ENCODE results near the gene STK4. TPM values are rescaled to one million over a fixed set of nuclear protein-coding genes. Genes with fewer than 3 reads are reported as not detected.

STK4 gene
- total RNA-seq, 1 experiment from 2014 or later, result 60.9 TPM

DNA sequence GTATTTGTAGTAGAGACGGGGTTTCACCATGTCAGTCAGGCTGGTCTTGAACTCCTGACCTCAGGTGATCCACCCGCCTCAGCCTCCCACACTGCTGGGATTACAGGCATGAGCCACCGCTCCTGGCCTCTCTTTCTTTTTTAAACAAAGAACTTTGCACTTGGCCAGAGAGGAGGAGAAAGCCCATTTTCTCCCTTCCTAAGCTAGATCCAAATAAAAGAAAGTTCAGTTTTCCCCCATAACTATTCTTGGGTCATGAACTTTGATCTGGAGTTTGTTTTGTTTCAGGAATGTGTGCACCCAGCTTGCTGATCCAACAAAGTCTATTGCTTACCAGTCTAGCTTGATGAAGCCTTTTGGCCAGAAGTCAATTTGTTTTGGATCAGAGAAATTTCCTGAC, 111.2 kb downstream of the STK4 start:
- Histone ChIP-seq H3K27me3 (ENCODE audit: insufficient read depth, low read depth) (no peaks in the 10 kb centered on the region), H3K4me3 (no peak overlapping the region), H3K9me2 (ENCODE audit: insufficient read depth) (no peaks in the 10 kb centered on the region), H3K79me2 (ENCODE audit: low read depth) (no peaks in the 10 kb centered on the region), H3K27ac (no peak overlapping the region), H2AFZ (no peak overlapping the region), H3F3A (ENCODE audit: insufficient read depth, low read depth) (no peaks in the 10 kb centered on the region), H3K9me3 (ENCODE audit: insufficient read depth, low read depth) (no peaks in the 10 kb centered on the region), H3K4me1 (replicated peaks; ENCODE audit: insufficient read depth) (no peaks in the 10 kb centered on the region), H3K4me2 (no peak overlapping the region), H4K20me1 (ENCODE audit: insufficient read depth) (no peaks in the 10 kb centered on the region), H3K36me3 (ENCODE audit: low read depth) (peaks cover 11% of the 10 kb centered on the region; the same call in 1 of the 2 replicates)
- ChIA-PET POLR2A (ENCODE audit: unreplicated experiment) (interaction anchor here (0.9 kb wide), 1 partner anchor 29 kb away, joined by 25 read pairs; no protein-coding TSS in a partner anchor), CTCF (interaction anchor here (0.6 to 0.7 kb wide), 2 partner anchors 28 to 61 kb away, joined by 4 to 5 read pairs; no protein-coding TSS in a partner anchor)
- DNase-seq, result no peak
- TF ChIP-seq, protein P1, sequence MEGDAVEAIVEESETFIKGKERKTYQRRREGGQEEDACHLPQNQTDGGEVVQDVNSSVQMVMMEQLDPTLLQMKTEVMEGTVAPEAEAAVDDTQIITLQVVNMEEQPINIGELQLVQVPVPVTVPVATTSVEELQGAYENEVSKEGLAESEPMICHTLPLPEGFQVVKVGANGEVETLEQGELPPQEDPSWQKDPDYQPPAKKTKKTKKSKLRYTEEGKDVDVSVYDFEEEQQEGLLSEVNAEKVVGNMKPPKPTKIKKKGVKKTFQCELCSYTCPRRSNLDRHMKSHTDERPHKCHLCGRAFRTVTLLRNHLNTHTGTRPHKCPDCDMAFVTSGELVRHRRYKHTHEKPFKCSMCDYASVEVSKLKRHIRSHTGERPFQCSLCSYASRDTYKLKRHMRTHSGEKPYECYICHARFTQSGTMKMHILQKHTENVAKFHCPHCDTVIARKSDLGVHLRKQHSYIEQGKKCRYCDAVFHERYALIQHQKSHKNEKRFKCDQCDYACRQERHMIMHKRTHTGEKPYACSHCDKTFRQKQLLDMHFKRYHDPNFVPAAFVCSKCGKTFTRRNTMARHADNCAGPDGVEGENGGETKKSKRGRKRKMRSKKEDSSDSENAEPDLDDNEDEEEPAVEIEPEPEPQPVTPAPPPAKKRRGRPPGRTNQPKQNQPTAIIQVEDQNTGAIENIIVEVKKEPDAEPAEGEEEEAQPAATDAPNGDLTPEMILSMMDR (conservative IDR thresholded peaks at IDR 0.05), result no peak
- no peak for TF ChIP-seq EZH2 (IDR thresholded peaks at IDR 0.05; ENCODE audit: low read depth)
- BruUV-seq (replicated peaks), result no TSS peak
- intact Hi-C loops (cut with micrococcal nuclease; ENCODE audit: unreplicated experiment), result no loop called here

- H3K79me2 ChIP-seq (ENCODE audit: low read depth), result no peaks in the 10 kb centered on the region
- no peak for DNase-seq
- TF ChIP-seq, protein P1 (conservative IDR thresholded peaks at IDR 0.05), result peak; percentile 68
- TF ChIP-seq EZH2 (IDR thresholded peaks at IDR 0.05; ENCODE audit: low read depth), result no peak
- no TSS peak for BruUV-seq (replicated peaks)
- no peaks in the 10 kb centered on the region for H4K20me1 ChIP-seq (ENCODE audit: insufficient read depth)
- no peaks in the 10 kb centered on the region for H3K9me2 ChIP-seq (ENCODE audit: insufficient read depth)
- H3F3A ChIP-seq (ENCODE audit: insufficient read depth, low read depth), result no peaks in the 10 kb centered on the region
- no peak overlapping the region for H3K27ac ChIP-seq
- ChIA-PET CTCF (no interaction called here), POLR2A (ENCODE audit: unreplicated experiment) (no interaction called here)
- H3K27me3 ChIP-seq (ENCODE audit: insufficient read depth, low read depth), result no peaks in the 10 kb centered on the region
- H3K9me3 ChIP-seq (ENCODE audit: insufficient read depth, low read depth), result no peaks in the 10 kb centered on the region
- H3K36me3 ChIP-seq (ENCODE audit: low read depth), result peaks cover 7% of the 10 kb centered on the region; the same call in 1 of the 2 replicates
- no peaks in the 10 kb centered on the region for H3K4me1 ChIP-seq (replicated peaks; ENCODE audit: insufficient read depth)
- no peak overlapping the region for H3K4me2 ChIP-seq
- intact Hi-C loops (cut with micrococcal nuclease; ENCODE audit: unreplicated experiment), result no loop called here
- no peak overlapping the region for H2AFZ ChIP-seq
- no peak overlapping the region for H3K4me3 ChIP-seq
Observed at GRCh38 chr20:45080867-45081624, 114.7 kb downstream of the STK4 start.

DNA sequence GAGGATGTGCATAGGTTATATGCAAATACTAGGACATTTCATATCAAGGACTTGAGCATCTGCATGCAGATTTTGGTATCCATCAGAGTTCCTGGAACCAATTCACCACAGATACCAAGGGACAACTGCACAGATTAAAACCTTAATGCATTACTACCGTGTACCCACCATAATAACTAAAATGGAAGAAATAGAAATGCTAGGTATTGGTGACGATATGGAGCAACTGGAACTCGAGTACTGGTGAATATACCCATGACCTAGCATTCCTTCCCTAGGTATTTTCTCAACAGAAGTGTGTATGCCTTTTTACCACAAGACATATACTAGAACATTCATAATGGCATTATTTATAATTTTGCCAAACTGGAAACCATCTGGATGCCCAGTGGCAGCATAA, 116.2 kb downstream of the STK4 start:
- Histone ChIP-seq H3K4me1 (replicated peaks; ENCODE audit: insufficient read depth) (peaks cover 3% of the 10 kb centered on the region; the same call in 1 of the 2 replicates), H3F3A (ENCODE audit: insufficient read depth, low read depth) (no peaks in the 10 kb centered on the region; the same call in 1 of the 2 replicates), H3K27me3 (ENCODE audit: insufficient read depth, low read depth) (no peaks in the 10 kb centered on the region), H3K79me2 (ENCODE audit: low read depth) (no peaks in the 10 kb centered on the region), H2AFZ (no peak overlapping the region), H3K4me2 (no peak overlapping the region), H3K9me2 (ENCODE audit: insufficient read depth) (no peaks in the 10 kb centered on the region), H4K20me1 (ENCODE audit: insufficient read depth) (no peaks in the 10 kb centered on the region), H3K4me3 (no peak overlapping the region), H3K36me3 (ENCODE audit: low read depth) (peaks cover 7% of the 10 kb centered on the region; the same call in 1 of the 2 replicates), H3K27ac (no peak overlapping the region), H3K9me3 (ENCODE audit: insufficient read depth, low read depth) (no peaks in the 10 kb centered on the region)
- no TSS peak for BruUV-seq (replicated peaks)
- TF ChIP-seq, protein P1 (conservative IDR thresholded peaks at IDR 0.05), result no peak
- ChIA-PET CTCF (no interaction called here), POLR2A (ENCODE audit: unreplicated experiment) (no interaction called here)
- no peak for DNase-seq
- intact Hi-C loops (cut with micrococcal nuclease; ENCODE audit: unreplicated experiment), result no loop called here
